Left ventricle myocardium inferior (tissue), 1 donor: ENCODE measurements around the gene BBS7. TPM values are rescaled to one million over a fixed set of nuclear protein-coding genes. Genes with fewer than 3 reads are reported as not detected.

Source experiments
- DNase-seq: peaks from one replicate; pipeline ENCODE4 v3.0.0-alpha.2; 2020
- H3K27ac ChIP-seq: fragments of 200-600 bp; replicated peaks from 2 replicates; pipeline ENCODE4 v1.8.0; 2021
- H3K27me3 ChIP-seq: fragments of 200-600 bp; 2 replicates; pipeline ENCODE4 v1.8.0; 2021; ENCODE audit warnings: low read depth
- H3K36me3 ChIP-seq: fragments of 200-600 bp; 2 replicates; pipeline ENCODE4 v1.8.0; 2021
- H3K4me1 ChIP-seq: fragments of 200-600 bp; 2 replicates; pipeline ENCODE4 v1.8.0; 2021
- H3K4me3 ChIP-seq: fragments of 200-600 bp; 2 replicates; pipeline ENCODE4 v1.8.0; 2021; ENCODE audit warnings: mild to moderate bottlenecking, moderate library complexity
- H3K9me3 ChIP-seq: fragments of 200-600 bp; replicated peaks from 2 replicates; pipeline ENCODE4 v1.8.0; 2021
- intact Hi-C: fragments of 100-400 bp; cut with micrococcal nuclease; formaldehyde crosslinking; loops from one replicate; pipeline ENCODE4 v1.11.0; 2022
- long read RNA-seq: library from polyadenylated mRNA; unstranded; transcript quantifications from one replicate; pipeline ENCODE4 v2.0.0, GENCODE V29; 2021
- total RNA-seq: library from RNA; stranded (reverse); fragmentation: NEBNext Ultra II Directional; extraction: Animal tissue kit (Norgen Biotek cat#: 25700); gene quantifications from one replicate; pipeline ENCODE4 v1.2.1, GENCODE V29; 2021
- TF ChIP-seq, protein P1 (sequence below): fragments of 200-600 bp; IDR thresholded peaks from 2 replicates; pipeline ENCODE4 v1.8.0; 2021; ENCODE audit warnings: antibody characterized with exemption, mild to moderate bottlenecking, borderline replicate concordance
- donor health status: DM: no; HTN: yes; CAD: no; lungs with severe emphysema.

BBS7 gene, protein sequence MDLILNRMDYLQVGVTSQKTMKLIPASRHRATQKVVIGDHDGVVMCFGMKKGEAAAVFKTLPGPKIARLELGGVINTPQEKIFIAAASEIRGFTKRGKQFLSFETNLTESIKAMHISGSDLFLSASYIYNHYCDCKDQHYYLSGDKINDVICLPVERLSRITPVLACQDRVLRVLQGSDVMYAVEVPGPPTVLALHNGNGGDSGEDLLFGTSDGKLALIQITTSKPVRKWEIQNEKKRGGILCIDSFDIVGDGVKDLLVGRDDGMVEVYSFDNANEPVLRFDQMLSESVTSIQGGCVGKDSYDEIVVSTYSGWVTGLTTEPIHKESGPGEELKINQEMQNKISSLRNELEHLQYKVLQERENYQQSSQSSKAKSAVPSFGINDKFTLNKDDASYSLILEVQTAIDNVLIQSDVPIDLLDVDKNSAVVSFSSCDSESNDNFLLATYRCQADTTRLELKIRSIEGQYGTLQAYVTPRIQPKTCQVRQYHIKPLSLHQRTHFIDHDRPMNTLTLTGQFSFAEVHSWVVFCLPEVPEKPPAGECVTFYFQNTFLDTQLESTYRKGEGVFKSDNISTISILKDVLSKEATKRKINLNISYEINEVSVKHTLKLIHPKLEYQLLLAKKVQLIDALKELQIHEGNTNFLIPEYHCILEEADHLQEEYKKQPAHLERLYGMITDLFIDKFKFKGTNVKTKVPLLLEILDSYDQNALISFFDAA
- total RNA-seq = 6.0 TPM
- long read RNA-seq, partial matches to known transcripts = 0 of 7 reads
- long read RNA-seq, other reads (novel, unspliced or antisense) = 3 of 7 reads

- H3K36me3 ChIP-seq = peaks cover 14% of the 10 kb centered on the region
- peaks cover 5% of the 10 kb centered on the region for H3K9me3 ChIP-seq
- H3K27me3 ChIP-seq = no peaks in the 10 kb centered on the region
- H3K4me1 ChIP-seq = peaks cover 20% of the 10 kb centered on the region
- TF ChIP-seq, protein P1, sequence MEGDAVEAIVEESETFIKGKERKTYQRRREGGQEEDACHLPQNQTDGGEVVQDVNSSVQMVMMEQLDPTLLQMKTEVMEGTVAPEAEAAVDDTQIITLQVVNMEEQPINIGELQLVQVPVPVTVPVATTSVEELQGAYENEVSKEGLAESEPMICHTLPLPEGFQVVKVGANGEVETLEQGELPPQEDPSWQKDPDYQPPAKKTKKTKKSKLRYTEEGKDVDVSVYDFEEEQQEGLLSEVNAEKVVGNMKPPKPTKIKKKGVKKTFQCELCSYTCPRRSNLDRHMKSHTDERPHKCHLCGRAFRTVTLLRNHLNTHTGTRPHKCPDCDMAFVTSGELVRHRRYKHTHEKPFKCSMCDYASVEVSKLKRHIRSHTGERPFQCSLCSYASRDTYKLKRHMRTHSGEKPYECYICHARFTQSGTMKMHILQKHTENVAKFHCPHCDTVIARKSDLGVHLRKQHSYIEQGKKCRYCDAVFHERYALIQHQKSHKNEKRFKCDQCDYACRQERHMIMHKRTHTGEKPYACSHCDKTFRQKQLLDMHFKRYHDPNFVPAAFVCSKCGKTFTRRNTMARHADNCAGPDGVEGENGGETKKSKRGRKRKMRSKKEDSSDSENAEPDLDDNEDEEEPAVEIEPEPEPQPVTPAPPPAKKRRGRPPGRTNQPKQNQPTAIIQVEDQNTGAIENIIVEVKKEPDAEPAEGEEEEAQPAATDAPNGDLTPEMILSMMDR = no peak
- H3K27ac ChIP-seq = peak within 1 kb of the TSS; percentile 87
- H3K4me3 ChIP-seq = peak within 1 kb of the TSS; percentile 83
- intact Hi-C loops = no loop called here
- DNase-seq = peak; percentile 98
Measured at GRCh38 chr4:121869841-121870822, at the start of gene BBS7. TSS of gene BBS7 (minus strand) at chr4:121870474. CDS start at chr4:121870313, 161 bp downstream.

DNA sequence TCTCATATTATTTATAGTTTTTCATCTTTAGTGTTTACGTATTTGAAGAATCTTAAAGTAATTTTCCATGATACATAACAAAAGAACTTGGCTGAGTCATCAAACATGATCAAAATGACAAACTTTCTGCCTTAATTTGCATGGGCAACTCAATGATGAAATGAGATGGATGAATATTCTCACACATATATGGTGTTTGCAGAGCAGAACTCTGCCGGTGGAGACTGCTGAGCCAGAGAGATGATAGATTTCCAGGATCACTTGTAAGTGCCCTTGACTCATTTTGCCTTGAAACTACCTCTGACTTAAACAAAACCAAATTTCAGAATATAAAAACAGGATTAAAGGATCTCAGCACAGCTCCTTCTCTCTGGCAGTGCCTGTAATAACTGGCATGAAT is 43.4 kb upstream of the BBS7 start:
- intact Hi-C loops = no loop called here
- Histone ChIP-seq H3K4me1 (no peaks in the 10 kb centered on the region), H3K36me3 (no peaks in the 10 kb centered on the region), H3K27ac (no peak overlapping the region), H3K4me3 (no peak overlapping the region), H3K9me3 (no peaks in the 10 kb centered on the region), H3K27me3 (no peaks in the 10 kb centered on the region)
- TF ChIP-seq, protein P1 = no peak
- no peak for DNase-seq

DNA sequence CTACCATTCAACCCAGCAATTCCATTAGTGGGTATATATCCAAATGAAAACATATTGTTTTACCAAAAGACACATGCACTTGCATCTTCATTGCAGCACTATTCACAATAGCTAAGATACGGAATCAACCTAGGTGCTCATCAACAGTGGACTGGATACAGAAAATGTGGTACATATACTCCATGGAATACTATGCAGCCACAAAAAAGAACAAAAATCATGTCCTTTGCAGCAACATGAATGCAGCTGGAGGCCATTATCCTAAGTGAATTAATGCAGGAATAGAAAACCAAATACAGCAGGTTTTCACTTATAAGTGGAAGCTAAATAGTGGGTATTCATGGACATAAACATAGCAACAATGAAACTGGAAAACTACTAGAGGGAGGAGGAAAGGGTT is 38.1 kb upstream of the BBS7 start:
- Histone ChIP-seq H3K4me3 (no peak overlapping the region), H3K4me1 (no peaks in the 10 kb centered on the region), H3K9me3 (no peaks in the 10 kb centered on the region), H3K27me3 (no peaks in the 10 kb centered on the region), H3K36me3 (no peaks in the 10 kb centered on the region), H3K27ac (no peak overlapping the region)
- intact Hi-C loops = no loop called here
- DNase-seq = no peak
- TF ChIP-seq, protein P1 = no peak

- Histone ChIP-seq H3K4me1 (no peaks in the 10 kb centered on the region), H3K4me3 (no peak overlapping the region), H3K36me3 (no peaks in the 10 kb centered on the region), H3K9me3 (no peaks in the 10 kb centered on the region), H3K27ac (no peak overlapping the region), H3K27me3 (peaks cover 3% of the 10 kb centered on the region)
- DNase-seq = no peak
- intact Hi-C loops = no loop called here
- TF ChIP-seq, protein P1 = peak; percentile 79
Measured at GRCh38 chr4:121900132-121900983, 30.1 kb upstream of the BBS7 start.
